H9 (cell line): ENCODE data around the gene ZNF214. TPM values are rescaled to one million over a fixed set of nuclear protein-coding genes. Genes with fewer than 3 reads are reported as not detected.

ENCODE experiments used
- DNase-seq: peaks from one replicate; pipeline ENCODE4 v3.0.0-alpha.2; 2017
- H2AFZ ChIP-seq: one replicate; pipeline ENCODE4 v1.6.1; 2013; ENCODE audit warnings: mild to moderate bottlenecking, low read length, control low read depth, moderate library complexity
- H2AK5ac ChIP-seq: 2 replicates; pipeline ENCODE4 v1.6.1; 2013; ENCODE audit warnings: low read length, control low read depth, mixed read lengths; ENCODE audit not compliant: insufficient read length
- H2BK120ac ChIP-seq: one replicate; pipeline ENCODE4 v1.6.1; 2013; ENCODE audit warnings: low read depth, mild to moderate bottlenecking, low read length, control low read depth, inconsistent platforms; ENCODE audit not compliant: poor library complexity, severe bottlenecking
- H2BK12ac ChIP-seq: 2 replicates; pipeline ENCODE4 v1.6.1; 2013; ENCODE audit warnings: low read length, control low read depth, mixed read lengths, low read depth; ENCODE audit not compliant: insufficient read length
- H2BK15ac ChIP-seq: 2 replicates; pipeline ENCODE4 v1.6.1; 2013; ENCODE audit warnings: low read depth, low read length, control low read depth
- H2BK20ac ChIP-seq: one replicate; pipeline ENCODE4 v1.6.1; 2013; ENCODE audit warnings: low read depth, mild to moderate bottlenecking, low read length, control low read depth, inconsistent platforms; ENCODE audit not compliant: poor library complexity, severe bottlenecking
- H2BK5ac ChIP-seq: 2 replicates; pipeline ENCODE4 v1.6.1; 2013; ENCODE audit warnings: low read length, control low read depth, mixed read lengths; ENCODE audit not compliant: insufficient read length
- H3K14ac ChIP-seq: 2 replicates; pipeline ENCODE4 v1.6.1; 2013; ENCODE audit warnings: low read length, control low read depth; ENCODE audit not compliant: insufficient read depth
- H3K18ac ChIP-seq: 2 replicates; pipeline ENCODE4 v1.6.1; 2013; ENCODE audit warnings: low read depth, mild to moderate bottlenecking, mixed read lengths, low read length, control low read depth; ENCODE audit not compliant: insufficient read length
- H3K23ac ChIP-seq: 2 replicates; pipeline ENCODE4 v1.6.1; 2013; ENCODE audit warnings: low read length, control low read depth, mixed read lengths, low read depth; ENCODE audit not compliant: insufficient read length
- H3K23me2 ChIP-seq: 2 replicates; pipeline ENCODE4 v1.6.1; 2013; ENCODE audit warnings: low read depth, mild to moderate bottlenecking, mixed read lengths, low read length, control low read depth; ENCODE audit not compliant: insufficient read length, poor library complexity, severe bottlenecking
- H3K27ac ChIP-seq: 2 replicates; pipeline ENCODE4 v1.5.1; 2013; ENCODE audit warnings: low read length, control low read depth, mixed read lengths, low read depth; ENCODE audit not compliant: insufficient read length
- H3K27me3 ChIP-seq: 2 replicates; pipeline ENCODE4 v1.6.1; 2013; ENCODE audit warnings: low read length, control low read depth, inconsistent platforms; ENCODE audit not compliant: insufficient read depth
- H3K4ac ChIP-seq: 2 replicates; pipeline ENCODE4 v1.6.1; 2013; ENCODE audit warnings: low read depth, mild to moderate bottlenecking, control low read depth, inconsistent platforms, low read length, moderate library complexity
- H3K4me1 ChIP-seq: 2 replicates; pipeline ENCODE4 v1.6.1; 2013; ENCODE audit warnings: low read length, control low read depth, inconsistent platforms; ENCODE audit not compliant: insufficient read depth
- H3K4me2 ChIP-seq: 2 replicates; pipeline ENCODE4 v1.6.1; 2013; ENCODE audit warnings: low read length, control low read depth, mixed read lengths; ENCODE audit not compliant: insufficient read length, insufficient read depth
- H3K56ac ChIP-seq: 2 replicates; pipeline ENCODE4 v1.6.1; 2013; ENCODE audit warnings: low read depth, mild to moderate bottlenecking, mixed read lengths, low read length, control low read depth; ENCODE audit not compliant: insufficient read length
- H3K79me1 ChIP-seq: 2 replicates; pipeline ENCODE4 v1.6.1; 2013; ENCODE audit warnings: low read depth, mild to moderate bottlenecking, moderate library complexity, low read length, control low read depth, inconsistent platforms; ENCODE audit not compliant: insufficient read depth, poor library complexity, severe bottlenecking
- H3K79me2 ChIP-seq: 2 replicates; pipeline ENCODE4 v1.6.1; 2013; ENCODE audit warnings: low read length, control low read depth, inconsistent platforms; ENCODE audit not compliant: insufficient read depth
- H3K9ac ChIP-seq: 2 replicates; pipeline ENCODE4 v1.6.1; 2013; ENCODE audit warnings: low read length, control low read depth, mixed read lengths; ENCODE audit not compliant: insufficient read length; ENCODE audit errors: extremely low read depth
- H3K9me3 ChIP-seq: one replicate; pipeline ENCODE4 v1.6.1; 2013; ENCODE audit warnings: low read depth, low read length, inconsistent platforms; ENCODE audit not compliant: control insufficient read depth
- H3T11ph ChIP-seq: one replicate; pipeline ENCODE4 v1.6.1; 2013; ENCODE audit warnings: mild to moderate bottlenecking, low read length, control low read depth, inconsistent platforms
- H4K20me1 ChIP-seq: one replicate; pipeline ENCODE4 v1.6.1; 2013; ENCODE audit not compliant: control insufficient read depth, insufficient read length, insufficient read depth
- H4K5ac ChIP-seq: 2 replicates; pipeline ENCODE4 v1.6.1; 2013; ENCODE audit warnings: low read depth, mild to moderate bottlenecking, mixed read lengths, low read length, control low read depth; ENCODE audit not compliant: insufficient read length
- H4K8ac ChIP-seq: replicated peaks from 2 replicates; pipeline ENCODE4 v1.6.1; 2013; ENCODE audit warnings: low read length, control low read depth, mixed read lengths, low read depth; ENCODE audit not compliant: insufficient read length
- H4K91ac ChIP-seq: 2 replicates; pipeline ENCODE4 v1.6.1; 2013; ENCODE audit warnings: low read depth, mild to moderate bottlenecking, moderate library complexity, mixed read lengths, low read length, control low read depth; ENCODE audit not compliant: insufficient read length
- H3K27ac Mint-ChIP-seq, 3 experiments: 2 replicates in 2 of 3; 3 replicates in 1 of 3; pipeline ENCODE4 v1.8.0; 2020 to 2021; ENCODE audit warnings: mixed read lengths in 3 of 3, mild to moderate bottlenecking in 1 of 3, moderate library complexity in 1 of 3
- H3K27me3 Mint-ChIP-seq: 2 replicates; pipeline ENCODE4 v1.8.0; 2021; ENCODE audit warnings: low read depth, mild to moderate bottlenecking, moderate library complexity, mixed read lengths
- H3K36me3 Mint-ChIP-seq, 3 experiments: 2 replicates in 2 of 3; 3 replicates in 1 of 3; pipeline ENCODE4 v1.8.0; 2020 to 2021; ENCODE audit warnings: low read depth in 3 of 3, mixed read lengths in 3 of 3; ENCODE audit not compliant: insufficient read depth in 1 of 3
- H3K4me1 Mint-ChIP-seq, 2 experiments: 2 replicates each; pipeline ENCODE4 v1.8.0; 2020; ENCODE audit warnings: mixed read lengths in 2 of 2
- H3K4me3 Mint-ChIP-seq, 2 experiments: 2 replicates in 1 of 2; 3 replicates in 1 of 2; pipeline ENCODE4 v1.8.0; 2020 to 2021; ENCODE audit warnings: mild to moderate bottlenecking in 2 of 2, mixed read lengths in 2 of 2, moderate library complexity in 1 of 2
- H3K9me3 Mint-ChIP-seq, 2 experiments: 2 replicates in 1 of 2; 3 replicates in 1 of 2; pipeline ENCODE4 v1.8.0; 2020; ENCODE audit warnings: mild to moderate bottlenecking in 2 of 2, mixed read lengths in 2 of 2, moderate library complexity in 1 of 2
- WGBS: extraction: QIAGEN DNeasy Blood & Tissue Kit; methylation state at CpG from one replicate; pipeline ENCODE4 v1.1.7; 2013; ENCODE audit warnings: missing lambda C conversion rate, low lambda C conversion rate, mixed read lengths; ENCODE audit not compliant: insufficient read length; ENCODE audit errors: extremely low coverage; 5-methylcytosine and 5-hydroxymethylcytosine counted together
- total RNA-seq: library from RNA; stranded (reverse); gene quantifications from 2 replicates; pipeline ENCODE4 v1.2.1, GENCODE V29; 2021
- TF ChIP-seq, protein P1 (sequence below): fragments of 200-600 bp; sonication (generic); conservative IDR thresholded peaks from 3 replicates; pipeline ENCODE4 v1.8.0; 2021; ENCODE audit warnings: antibody characterized with exemption, mild to moderate bottlenecking

Gene ZNF214
- total RNA-seq, 1 experiment from 2014 or later, result 4.0 TPM

GRCh38 chr11:7056828-7057513, 36.8 kb upstream of the ZNF214 start:
- no peaks in the 10 kb centered on the region for H3K79me2 ChIP-seq
- H4K8ac ChIP-seq, result no peak overlapping the region
- H3K56ac ChIP-seq, result no peak overlapping the region
- no peak overlapping the region for H3K14ac ChIP-seq
- no peaks in the 10 kb centered on the region; the same call in 1 of the 2 replicates for H3K27me3 Mint-ChIP-seq
- H2BK120ac ChIP-seq, result no peak overlapping the region
- H3K27me3 ChIP-seq, result no peaks in the 10 kb centered on the region
- no peak overlapping the region for H2AK5ac ChIP-seq
- no peaks in the 10 kb centered on the region for H3K9me3 ChIP-seq
- H3K27ac ChIP-seq, result no peak overlapping the region
- H3K79me1 ChIP-seq, result no peaks in the 10 kb centered on the region
- H4K5ac ChIP-seq, result no peak overlapping the region
- H3K23me2 ChIP-seq, result no peaks in the 10 kb centered on the region
- no peak overlapping the region for H3T11ph ChIP-seq
- H3K23ac ChIP-seq, result no peak overlapping the region
- no peaks in the 10 kb centered on the region for H3K36me3 Mint-ChIP-seq
- no peak overlapping the region for H2BK15ac ChIP-seq
- H4K91ac ChIP-seq, result no peak overlapping the region
- no peak for DNase-seq
- peaks cover 2 to 3% of the 10 kb centered on the region in 2 experiments for H3K4me1 Mint-ChIP-seq
- no peak overlapping the region for H2BK20ac ChIP-seq
- no peak overlapping the region for H2AFZ ChIP-seq
- no CpG with 5 or more reads among the region's 6 CpGs for WGBS
- H2BK5ac ChIP-seq, result no peak overlapping the region
- H3K4me1 ChIP-seq, result no peaks in the 10 kb centered on the region
- TF ChIP-seq, protein P1, sequence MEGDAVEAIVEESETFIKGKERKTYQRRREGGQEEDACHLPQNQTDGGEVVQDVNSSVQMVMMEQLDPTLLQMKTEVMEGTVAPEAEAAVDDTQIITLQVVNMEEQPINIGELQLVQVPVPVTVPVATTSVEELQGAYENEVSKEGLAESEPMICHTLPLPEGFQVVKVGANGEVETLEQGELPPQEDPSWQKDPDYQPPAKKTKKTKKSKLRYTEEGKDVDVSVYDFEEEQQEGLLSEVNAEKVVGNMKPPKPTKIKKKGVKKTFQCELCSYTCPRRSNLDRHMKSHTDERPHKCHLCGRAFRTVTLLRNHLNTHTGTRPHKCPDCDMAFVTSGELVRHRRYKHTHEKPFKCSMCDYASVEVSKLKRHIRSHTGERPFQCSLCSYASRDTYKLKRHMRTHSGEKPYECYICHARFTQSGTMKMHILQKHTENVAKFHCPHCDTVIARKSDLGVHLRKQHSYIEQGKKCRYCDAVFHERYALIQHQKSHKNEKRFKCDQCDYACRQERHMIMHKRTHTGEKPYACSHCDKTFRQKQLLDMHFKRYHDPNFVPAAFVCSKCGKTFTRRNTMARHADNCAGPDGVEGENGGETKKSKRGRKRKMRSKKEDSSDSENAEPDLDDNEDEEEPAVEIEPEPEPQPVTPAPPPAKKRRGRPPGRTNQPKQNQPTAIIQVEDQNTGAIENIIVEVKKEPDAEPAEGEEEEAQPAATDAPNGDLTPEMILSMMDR, result no peak
- H2BK12ac ChIP-seq, result no peak overlapping the region
- no peaks in the 10 kb centered on the region for H3K9me3 Mint-ChIP-seq
- H3K4me2 ChIP-seq, result no peak overlapping the region
- no peaks in the 10 kb centered on the region for H4K20me1 ChIP-seq
- no peak overlapping the region for H3K27ac Mint-ChIP-seq
- no peak overlapping the region for H3K4ac ChIP-seq
- no peak overlapping the region for H3K4me3 Mint-ChIP-seq
- no peak overlapping the region for H3K9ac ChIP-seq
- H3K18ac ChIP-seq, result no peak overlapping the region
